Large intestine (tissue), 3 donors: ENCODE measurements around the gene TEAD1. TPM values are rescaled to one million over a fixed set of nuclear protein-coding genes. Genes with fewer than 3 reads are reported as not detected.
"Not testable (repeated sequence)": the region's sequence is repeated elsewhere in the genome, so short reads cannot be mapped to it uniquely, and the experiment has no call there.

Experiments
- DNase-seq, 2 donors: peaks; one replicate each; pipeline versions ENCODE4 v3.0.0 to v3.0.0-alpha.2; 2013
- H3K27ac ChIP-seq: one replicate; pipeline ENCODE4 v1.5.1; 2013; ENCODE audit warnings: low read length
- H3K27me3 ChIP-seq: 2 replicates; pipeline ENCODE4 v1.6.1; 2013; ENCODE audit warnings: low read length; ENCODE audit not compliant: control insufficient read depth, insufficient read depth
- H3K36me3 ChIP-seq: 2 replicates; pipeline ENCODE4 v1.6.1; 2013; ENCODE audit warnings: low read length; ENCODE audit not compliant: control insufficient read depth, insufficient read depth
- H3K4me1 ChIP-seq: one replicate; pipeline ENCODE4 v1.6.1; 2013; ENCODE audit warnings: low read length; ENCODE audit not compliant: control insufficient read depth, insufficient read depth
- H3K4me3 ChIP-seq: one replicate; pipeline ENCODE4 v1.5.1; 2013; ENCODE audit warnings: low read length
- H3K9me3 ChIP-seq: one replicate; pipeline ENCODE4 v1.6.1; 2013; ENCODE audit warnings: mild to moderate bottlenecking, low read depth, low read length, moderate library complexity; ENCODE audit not compliant: control insufficient read depth
- WGBS: methylation state at CpG from one replicate; pipeline ENCODE4 v1.1.5; 2013; ENCODE audit warnings: low lambda C conversion rate; ENCODE audit not compliant: insufficient coverage; 5-methylcytosine and 5-hydroxymethylcytosine counted together
- polyA plus RNA-seq: library from polyadenylated mRNA; unstranded; fragments of 120-200 nt; gene quantifications from one replicate; pipeline ENCODE4 v1.2.1, GENCODE V29; 2013

The TEAD1 gene
- polyA plus RNA-seq, 1 donor = 38.7 TPM

GRCh38 chr11:12868315-12869073 is 194.3 kb downstream of the TEAD1 start:
- no peak for DNase-seq
- WGBS = no CpG with 5 or more reads among the region's 3 CpGs
- Histone ChIP-seq H3K27ac (no peak overlapping the region), H3K27me3 (no peaks in the 10 kb centered on the region), H3K4me1 (no peaks in the 10 kb centered on the region), H3K36me3 (no peaks in the 10 kb centered on the region), H3K9me3 (no peaks in the 10 kb centered on the region), H3K4me3 (no peak overlapping the region)

DNA sequence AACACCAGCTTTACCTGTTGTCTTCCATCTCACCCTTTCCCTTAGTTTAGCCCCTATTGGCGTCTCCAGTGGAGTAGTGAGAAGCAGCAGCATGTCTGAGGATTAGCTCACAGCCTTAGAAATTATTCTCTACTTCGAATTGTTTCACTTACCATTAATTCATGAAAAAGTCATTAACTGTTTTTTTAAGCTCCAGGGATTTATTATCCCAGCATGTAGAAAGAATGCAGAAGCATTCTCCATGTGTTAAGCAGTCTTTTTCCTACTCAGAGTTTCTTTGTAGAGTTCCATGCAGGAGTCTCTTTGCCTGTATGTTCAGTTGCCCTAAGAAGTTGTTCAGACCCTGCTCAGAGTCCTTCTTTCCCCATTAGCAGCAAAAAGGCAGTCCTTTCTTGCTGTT is 197.0 kb downstream of the TEAD1 start:
- no CpG with 5 or more reads among the region's 2 CpGs for WGBS
- Histone ChIP-seq H3K4me1 (no peaks in the 10 kb centered on the region), H3K27me3 (no peaks in the 10 kb centered on the region), H3K27ac (no peak overlapping the region), H3K9me3 (no peaks in the 10 kb centered on the region), H3K4me3 (no peak overlapping the region), H3K36me3 (peaks cover 4% of the 10 kb centered on the region)
- DNase-seq = no peak

- H3K36me3 ChIP-seq = peaks cover 4% of the 10 kb centered on the region
- H3K4me3 ChIP-seq = no peak overlapping the region
- H3K27ac ChIP-seq = no peak overlapping the region
- no peak for DNase-seq
- no peaks in the 10 kb centered on the region for H3K27me3 ChIP-seq
- H3K9me3 ChIP-seq = no peaks in the 10 kb centered on the region
- peaks cover 5% of the 10 kb centered on the region for H3K4me1 ChIP-seq
- WGBS = no CpG with 5 or more reads among the region's 11 CpGs
Measured at GRCh38 chr11:12871788-12872321, 197.6 kb downstream of the TEAD1 start.

- H3K27ac ChIP-seq = no peak overlapping the region
- no peak overlapping the region for H3K4me3 ChIP-seq
- no peak for DNase-seq
- peaks cover 9% of the 10 kb centered on the region for H3K4me1 ChIP-seq
- 100% methylated on average over 1 of the region's 5 CpGs for WGBS
- peaks cover 21% of the 10 kb centered on the region for H3K36me3 ChIP-seq
- H3K27me3 ChIP-seq = no peaks in the 10 kb centered on the region
- H3K9me3 ChIP-seq = no peaks in the 10 kb centered on the region
Measured at GRCh38 chr11:12876340-12876739, 202.1 kb downstream of the TEAD1 start.

DNA sequence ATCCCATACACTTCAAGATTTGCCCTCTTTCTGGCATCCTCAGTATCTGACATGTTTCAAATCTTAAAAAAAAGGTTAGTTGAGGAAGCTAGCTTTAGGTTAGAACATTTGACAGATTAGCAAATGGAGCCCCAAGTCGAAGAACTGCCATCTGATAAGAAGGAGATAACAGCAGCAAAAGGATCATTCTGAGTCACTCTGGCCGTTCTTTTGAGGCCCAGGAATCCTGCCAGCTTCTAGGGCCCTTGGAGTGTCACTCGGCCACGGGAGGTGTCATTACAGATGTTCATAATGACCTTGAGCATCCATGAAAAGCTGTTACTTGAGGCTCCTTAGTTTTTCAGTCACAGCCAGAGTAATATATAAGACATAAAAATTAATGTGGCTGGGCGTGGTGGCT is 202.8 kb downstream of the TEAD1 start:
- Histone ChIP-seq H3K36me3 (peaks cover 27% of the 10 kb centered on the region), H3K9me3 (no peaks in the 10 kb centered on the region), H3K27me3 (no peaks in the 10 kb centered on the region), H3K27ac (no peak overlapping the region), H3K4me1 (peaks cover 9% of the 10 kb centered on the region), H3K4me3 (no peak overlapping the region)
- no peak for DNase-seq
- 40% methylated on average over 1 of the region's 5 CpGs for WGBS

- not testable (repeated sequence) for H3K27me3 ChIP-seq, DNase-seq, H3K9me3 ChIP-seq, H3K4me1 ChIP-seq, H3K4me3 ChIP-seq, H3K27ac ChIP-seq
- WGBS = 100% methylated on average over 1 of the region's 4 CpGs
- peaks cover 32% of the 10 kb centered on the region for H3K36me3 ChIP-seq
Measured at GRCh38 chr11:12877508-12877907, 203.3 kb downstream of the TEAD1 start.

- DNase-seq = no peak
- no peak overlapping the region for H3K27ac ChIP-seq
- peaks cover 9% of the 10 kb centered on the region for H3K4me1 ChIP-seq
- no CpG with 5 or more reads among the region's 6 CpGs for WGBS
- no peak overlapping the region for H3K4me3 ChIP-seq
- peaks cover 49% of the 10 kb centered on the region for H3K36me3 ChIP-seq
- no peaks in the 10 kb centered on the region for H3K9me3 ChIP-seq
- H3K27me3 ChIP-seq = no peaks in the 10 kb centered on the region
Measured at GRCh38 chr11:12880327-12880726, 206.1 kb downstream of the TEAD1 start.

- peaks cover 3% of the 10 kb centered on the region for H3K4me1 ChIP-seq
- H3K9me3 ChIP-seq = no peaks in the 10 kb centered on the region
- H3K27me3 ChIP-seq = no peaks in the 10 kb centered on the region
- peaks cover 49% of the 10 kb centered on the region for H3K36me3 ChIP-seq
- no CpG with 5 or more reads among the region's 5 CpGs for WGBS
- no peak overlapping the region for H3K4me3 ChIP-seq
- H3K27ac ChIP-seq = no peak overlapping the region
- no peak for DNase-seq
Measured at GRCh38 chr11:12882670-12883069, 208.4 kb downstream of the TEAD1 start.

GRCh38 chr11:12884751-12885318 is 210.6 kb downstream of the TEAD1 start:
- no peaks in the 10 kb centered on the region for H3K27me3 ChIP-seq
- no peak overlapping the region for H3K4me3 ChIP-seq
- peaks cover 45% of the 10 kb centered on the region for H3K36me3 ChIP-seq
- no CpG with 5 or more reads among the region's 5 CpGs for WGBS
- no peaks in the 10 kb centered on the region for H3K9me3 ChIP-seq
- H3K27ac ChIP-seq = no peak overlapping the region
- DNase-seq = no peak
- H3K4me1 ChIP-seq = no peaks in the 10 kb centered on the region

- Histone ChIP-seq H3K4me1 (no peaks in the 10 kb centered on the region), H3K4me3 (no peak overlapping the region), H3K36me3 (peaks cover 38% of the 10 kb centered on the region), H3K27me3 (no peaks in the 10 kb centered on the region), H3K27ac (no peak overlapping the region), H3K9me3 (no peaks in the 10 kb centered on the region)
- no peak for DNase-seq
- WGBS = no CpG with 5 or more reads among the region's 8 CpGs
Measured at GRCh38 chr11:12885717-12886239, 211.6 kb downstream of the TEAD1 start.
